Ovary (tissue), 9 donors: ENCODE measurements around the gene CYB561A3. TPM values are rescaled to one million over a fixed set of nuclear protein-coding genes. Genes with fewer than 3 reads are reported as not detected.

ENCODE experiments used
- DNase-seq, 5 donors: peaks; one replicate each; pipeline ENCODE4 v3.0.0-alpha.2; 2019 to 2020
- H3K27ac ChIP-seq, 2 donors: fragments of 200-600 bp; one replicate each; pipeline versions ENCODE4 v1.5.1 to v1.8.0; 2019 to 2022
- H3K27me3 ChIP-seq: fragments of 200-600 bp; one replicate; pipeline ENCODE4 v1.8.0; 2022
- H3K36me3 ChIP-seq: fragments of 200-600 bp; sonication (generic); one replicate; pipeline ENCODE4 v1.5.1; 2019
- H3K4me1 ChIP-seq: one replicate; pipeline ENCODE4 v1.8.1; 2013; ENCODE audit warnings: mild to moderate bottlenecking, moderate library complexity; ENCODE audit not compliant: insufficient read depth
- H3K4me3 ChIP-seq: fragments of 200-600 bp; sonication (generic); one replicate; pipeline ENCODE4 v1.5.1; 2017
- H3K9me3 ChIP-seq, 2 donors: fragments of 200-600 bp in 1 of 2; sonication (generic) in 1 of 2; one replicate each; pipeline versions ENCODE4 v1.5.1 to v1.8.1; 2013 to 2019; ENCODE audit warnings: mild to moderate bottlenecking in 1 of 2, moderate library complexity in 1 of 2
- CTCF ChIP-seq, 3 donors: fragments of 450-650 bp in 2 of 3; fragments of 200-600 bp in 1 of 3; IDR thresholded peaks; one replicate each; pipeline versions ENCODE4 v1.5.1 to v1.8.0; 2016 to 2022; ENCODE audit warnings: antibody characterized with exemption in 3 of 3, mild to moderate bottlenecking in 1 of 3
- EP300 ChIP-seq: sonication (generic); formaldehyde crosslinking; IDR thresholded peaks from one replicate; pipeline ENCODE4 v1.6.1; 2017; ENCODE audit warnings: antibody characterized with exemption
- POLR2A ChIP-seq: fragments of 450-650 bp; IDR thresholded peaks from one replicate; pipeline ENCODE4 v1.6.1; 2017; ENCODE audit warnings: antibody characterized with exemption, mild to moderate bottlenecking, moderate library complexity
- WGBS, 3 donors: extraction: QIAGEN DNeasy Blood & Tissue Kit in 1 of 3; methylation state at CpG; one replicate each; pipeline versions ENCODE4 v1.1.5 to v1.1.7; 2013 to 2017; 5-methylcytosine and 5-hydroxymethylcytosine counted together
- intact Hi-C, 4 donors: fragments of 100-400 bp; cut with DNase I; formaldehyde crosslinking; loops; one replicate each; pipeline versions ENCODE4 v1.11.0 to v1.15.1; 2022 to 2023
- polyA plus RNA-seq, 2 donors: library from polyadenylated mRNA; stranded (reverse); fragments of 200-250 nt in 1 of 2; fragments of 350-450 nt in 1 of 2; fragmentation: Illumina TruSeq in 1 of 2; extraction: RNeasy Lipid Tissue Mini Kit (QIAGEN cat#74804) in 1 of 2; gene quantifications; one replicate each; pipeline ENCODE4 v1.2.3, GENCODE V29; 2013 to 2014
- total RNA-seq, 7 donors: library from RNA; depleted of rRNA in 2 of 7; stranded (reverse); fragments of >200 nt in 2 of 7; fragmentation: NEBNext Ultra II Directional in 3 of 7; extraction: Animal tissue kit (Norgen Biotek cat#: 25700) in 3 of 7; gene quantifications; one replicate each; pipeline versions ENCODE4 v1.1.0 to v1.2.4, GENCODE V29; 2016 to 2023
- donor health status: DM: no; HTN: no; CAD: no; lungs with moderate emphysema.
- donor health status: DM: no; HTN: no; CAD: no.
- donor health status: Bipolar disorder and iron deficiency.
- donor health status: DM: yes; HTN: yes; CAD: no.
- donor health status: DM: no; HTN: no; CAD: no.
- donor health status: DM: yes; HTN: yes; CAD: no.

The CYB561A3 gene
- total and polyA plus RNA-seq, 9 donors: 24.1 to 58.3 (median 44.1) TPM

- WGBS, 3 donors: 0 to 1% (median 0%) methylated on average over 24 of the region's 24 CpGs
- TF ChIP-seq CTCF (IDR thresholded peaks at IDR 0.05) (no peak), POLR2A (no peak), EP300 (no peak)
- no peaks in the 10 kb centered on the region for H3K27me3 ChIP-seq
- H3K9me3 ChIP-seq: no peaks in the 10 kb centered on the region
- H3K27ac ChIP-seq: peak overlapping the region; percentile 88 to 92
- DNase-seq: no peak
- intact Hi-C loops: no loop called here
- H3K4me3 ChIP-seq: peak overlapping the region; percentile 99
- H3K4me1 ChIP-seq: peaks cover 28% of the 10 kb centered on the region
- no peaks in the 10 kb centered on the region for H3K36me3 ChIP-seq
These were observed 29.3 kb downstream of the CYB561A3 start for GRCh38 chr11:61332281-61332796.

DNA sequence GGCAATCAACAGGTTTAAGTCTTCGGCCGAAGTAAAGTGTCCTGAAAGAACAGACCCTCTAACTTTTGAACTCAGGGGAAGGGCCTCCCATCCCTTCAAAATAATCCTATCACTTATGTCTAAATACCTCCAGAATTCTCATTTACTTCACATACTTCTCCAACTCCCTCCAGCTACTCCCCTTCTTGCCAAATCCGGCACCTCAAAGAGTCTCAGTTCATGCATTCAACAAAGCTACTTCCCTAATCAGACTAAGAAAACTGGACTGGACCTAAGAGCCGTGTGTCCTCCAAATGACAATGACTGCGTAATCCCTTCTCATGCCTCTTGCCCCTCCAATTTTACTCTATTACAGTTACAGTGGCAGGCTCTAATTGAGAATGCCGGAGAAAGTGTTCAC lies 30.0 kb downstream of the CYB561A3 start:
- WGBS, 3 donors: 40 to 54% (median 42%) methylated on average over 6 of the region's 6 CpGs
- Histone ChIP-seq H3K27ac (no peak overlapping the region), H3K9me3 (no peaks in the 10 kb centered on the region), H3K36me3 (no peaks in the 10 kb centered on the region), H3K27me3 (no peaks in the 10 kb centered on the region), H3K4me3 (peak overlapping the region; percentile 99), H3K4me1 (peaks cover 25% of the 10 kb centered on the region)
- no peak for DNase-seq
- no peak for TF ChIP-seq CTCF (IDR thresholded peaks at IDR 0.05)
- TF ChIP-seq EP300: no peak
- TF ChIP-seq POLR2A: no peak
- intact Hi-C loops: no loop called here

- WGBS, 3 donors: 87 to 93% (median 90%) methylated on average over 4 of the region's 4 CpGs
- Histone ChIP-seq H3K27ac (no peak overlapping the region), H3K9me3 (no peaks in the 10 kb centered on the region), H3K4me1 (peaks cover 16% of the 10 kb centered on the region), H3K27me3 (no peaks in the 10 kb centered on the region), H3K36me3 (no peaks in the 10 kb centered on the region), H3K4me3 (no peak overlapping the region)
- intact Hi-C loops: no loop called here
- TF ChIP-seq CTCF (IDR thresholded peaks at IDR 0.05): no peak
- no peak for TF ChIP-seq EP300
- TF ChIP-seq POLR2A: no peak
- no peak for DNase-seq
These were observed 31.8 kb downstream of the CYB561A3 start for GRCh38 chr11:61329871-61330270.

- 76 to 83% (median 82%) methylated on average over 9 of the region's 9 CpGs for WGBS, 3 donors
- Histone ChIP-seq H3K9me3 (no peaks in the 10 kb centered on the region), H3K36me3 (no peaks in the 10 kb centered on the region), H3K4me3 (no peak overlapping the region), H3K4me1 (peaks cover 7% of the 10 kb centered on the region), H3K27me3 (no peaks in the 10 kb centered on the region), H3K27ac (no peak overlapping the region)
- TF ChIP-seq EP300 (no peak), CTCF (IDR thresholded peaks at IDR 0.05) (no peak), POLR2A (no peak)
- DNase-seq: no peak
- intact Hi-C loops: no loop called here
These were observed 33.3 kb downstream of the CYB561A3 start for GRCh38 chr11:61328351-61328750.
